CD4-positive, CD25-positive, alpha-beta regulatory T cell (primary cell): ENCODE measurements around the gene NEDD8. TPM values are rescaled to one million over a fixed set of nuclear protein-coding genes. Genes with fewer than 3 reads are reported as not detected.

Experiments used
- ATAC-seq, 2 donors: fragments of 150-1000 bp; cut with Tn5 transposase; one replicate each; pipeline ENCODE4 v1.10.0; 2021; ENCODE audit warnings: low read depth in 2 of 2, moderate number of reproducible peaks in 2 of 2, moderate library complexity in 1 of 2
- DNase-seq, 3 donors: peaks; one replicate each; pipeline versions ENCODE4 v3.0.0 to v3.0.0-alpha.2; 2012 to 2022; ENCODE audit warnings: mixed read lengths in 1 of 3
- H3K27ac ChIP-seq: one replicate; pipeline ENCODE4 v1.7.0; 2013; ENCODE audit warnings: mild to moderate bottlenecking, low read length; ENCODE audit not compliant: insufficient read depth, poor library complexity, severe bottlenecking
- H3K27me3 ChIP-seq: one replicate; pipeline ENCODE4 v1.7.0; 2013; ENCODE audit warnings: low read length; ENCODE audit not compliant: control insufficient read depth, insufficient read depth
- H3K36me3 ChIP-seq: one replicate; pipeline ENCODE4 v1.7.0; 2013; ENCODE audit warnings: mild to moderate bottlenecking, low read length, moderate library complexity; ENCODE audit not compliant: control insufficient read depth, insufficient read depth
- H3K4me1 ChIP-seq: 2 replicates; pipeline ENCODE4 v1.7.0; 2013; ENCODE audit warnings: mild to moderate bottlenecking, low read length; ENCODE audit not compliant: insufficient read depth, control insufficient read depth, poor library complexity, severe bottlenecking
- H3K4me3 ChIP-seq: one replicate; pipeline ENCODE4 v1.7.0; 2013; ENCODE audit warnings: low read depth, mild to moderate bottlenecking, low read length, moderate library complexity
- H3K9me3 ChIP-seq, 2 experiments: 1 replicate in 1 of 2; 2 replicates in 1 of 2; pipeline ENCODE4 v1.7.0; 2013; ENCODE audit warnings: low read length in 2 of 2, mild to moderate bottlenecking in 1 of 2, moderate library complexity in 1 of 2; ENCODE audit not compliant: control insufficient read depth in 2 of 2
- H3K27ac Mint-ChIP-seq, 3 donors: one replicate each; pipeline ENCODE4 v1.8.0; 2020 to 2022; ENCODE audit warnings: mild to moderate bottlenecking in 3 of 3, mixed read lengths in 3 of 3, moderate library complexity in 2 of 3
- H3K27me3 Mint-ChIP-seq: one replicate; pipeline ENCODE4 v1.8.0; 2022; ENCODE audit warnings: mild to moderate bottlenecking, mixed read lengths
- H3K36me3 Mint-ChIP-seq: one replicate; pipeline ENCODE4 v1.8.0; 2020; ENCODE audit warnings: mixed read lengths
- H3K4me1 Mint-ChIP-seq, 4 donors: one replicate each; pipeline ENCODE4 v1.8.0; 2020 to 2022; ENCODE audit warnings: mixed read lengths in 4 of 4, mild to moderate bottlenecking in 1 of 4
- H3K4me3 Mint-ChIP-seq, 4 donors: one replicate each; pipeline ENCODE4 v1.8.0; 2020 to 2022; ENCODE audit warnings: mild to moderate bottlenecking in 4 of 4, mixed read lengths in 4 of 4, moderate library complexity in 3 of 4
- H3K9me3 Mint-ChIP-seq, 7 donors: one replicate each; pipeline ENCODE4 v1.8.0; 2020 to 2022; ENCODE audit warnings: mixed read lengths in 7 of 7, mild to moderate bottlenecking in 3 of 7, moderate library complexity in 2 of 7
- polyA plus RNA-seq, 4 donors: library from polyadenylated mRNA; unstranded; fragments of 300-500 nt; fragmentation: Illumina TruSeq; gene quantifications; one replicate each; pipeline ENCODE4 v1.2.3, GENCODE V29; 2021
- total RNA-seq: library from RNA; stranded (reverse); gene quantifications from one replicate; pipeline ENCODE4 v1.2.3, GENCODE V29; 2022

The NEDD8 gene
- total and polyA plus RNA-seq, 5 donors from 2014 or later: 89.1 to 440 (median 345) TPM

DNA sequence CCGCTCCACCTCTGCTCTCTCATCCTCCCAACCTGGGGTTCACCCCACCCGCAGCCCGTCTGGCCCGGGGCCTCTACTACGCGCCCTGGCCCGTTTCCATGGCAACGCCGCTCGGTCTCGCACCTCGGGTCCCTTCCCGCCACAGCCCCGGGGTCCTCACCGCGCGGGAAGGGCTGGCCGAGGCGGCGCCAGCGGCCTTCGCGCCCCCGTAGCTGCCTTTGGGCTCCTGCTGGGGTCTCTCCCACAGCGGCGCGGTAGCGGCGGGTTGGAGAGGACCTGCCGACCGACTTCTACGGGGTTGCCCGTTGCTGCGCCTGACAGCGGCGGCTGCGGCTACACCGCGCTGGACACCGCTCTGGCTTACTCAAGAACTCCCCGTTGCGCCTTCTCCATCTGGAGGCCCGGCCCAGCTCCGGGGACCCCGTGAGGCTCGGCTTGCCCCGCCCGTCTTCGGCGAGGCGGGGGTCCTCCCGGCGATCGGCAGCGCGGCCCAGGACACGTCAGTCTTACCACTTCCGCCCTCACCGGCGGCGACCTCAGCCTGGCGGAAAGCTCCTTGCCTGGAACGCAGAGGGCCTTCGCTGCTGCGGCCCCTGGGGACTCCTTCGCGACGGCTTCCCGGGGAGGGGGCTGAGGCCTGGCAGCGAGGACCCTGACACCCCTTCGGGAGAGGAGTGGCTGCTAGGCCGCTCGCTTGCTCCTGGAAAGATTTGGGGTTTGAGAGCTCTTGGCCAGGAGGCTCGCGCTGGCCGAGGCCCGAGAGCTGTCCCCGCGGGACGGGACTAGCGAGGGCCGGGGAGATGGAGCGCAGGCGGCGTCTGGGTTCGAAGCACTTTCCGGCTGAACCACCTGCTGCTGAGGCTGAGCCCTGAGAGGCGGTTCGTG, 36.7 kb downstream of the NEDD8 start, which contains the start of gene TM9SF1:
TSS of gene TM9SF1 (minus strand) at position 256 of the 885 bp plus-strand sequence. CDS start 422 bp downstream, outside the sequence.
- Histone ChIP-seq H3K36me3 (peaks cover 12% of the 10 kb centered on the region), H3K9me3 (no peaks in the 10 kb centered on the region), H3K4me1 (peaks cover 40% of the 10 kb centered on the region), H3K27me3 (no peaks in the 10 kb centered on the region), H3K4me3 (peak within 1 kb of the TSS; percentile 79), H3K27ac (peak within 1 kb of the TSS; percentile 98)
- H3K27me3 Mint-ChIP-seq: peaks cover 13% of the 10 kb centered on the region
- peak within 1 kb of the TSS; percentile 94 to 99 (median 96) for H3K4me3 Mint-ChIP-seq
- ATAC-seq (peak; percentile 90 to 91), DNase-seq (peak; percentile 83 to 95 (median 92))
- peak within 1 kb of the TSS; percentile 98 for H3K27ac Mint-ChIP-seq
- no peaks in the 10 kb centered on the region for H3K9me3 Mint-ChIP-seq
- peaks cover 27 to 75% (median 44%) of the 10 kb centered on the region in 4 donors for H3K4me1 Mint-ChIP-seq
- peaks cover 17% of the 10 kb centered on the region for H3K36me3 Mint-ChIP-seq

DNA sequence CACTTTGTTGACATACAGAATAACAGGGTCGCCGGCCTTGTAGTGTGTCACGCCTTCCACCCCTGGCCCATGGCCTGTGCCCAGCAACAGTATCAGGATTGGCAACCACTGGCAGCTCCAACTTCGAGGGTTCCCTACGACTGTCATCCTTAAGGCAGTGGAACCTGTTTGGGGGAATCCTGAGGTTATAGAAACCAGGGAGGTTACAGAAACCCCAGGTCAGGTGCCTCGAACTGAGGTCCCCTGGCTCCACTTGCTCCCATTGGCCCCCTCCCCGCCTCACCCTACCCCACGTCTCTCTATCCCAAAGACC, 37.3 kb downstream of the NEDD8 start:
- Histone ChIP-seq H3K4me1 (peaks cover 40% of the 10 kb centered on the region), H3K9me3 (no peaks in the 10 kb centered on the region), H3K27me3 (no peaks in the 10 kb centered on the region), H3K36me3 (peaks cover 12% of the 10 kb centered on the region), H3K27ac (peak overlapping the region; percentile 98), H3K4me3 (peak overlapping the region; percentile 68)
- peak overlapping the region; percentile 94 to 99 (median 96) for H3K4me3 Mint-ChIP-seq
- peaks cover 17% of the 10 kb centered on the region for H3K36me3 Mint-ChIP-seq
- no peaks in the 10 kb centered on the region for H3K9me3 Mint-ChIP-seq
- ATAC-seq (no peak), DNase-seq (no peak)
- peaks cover 13% of the 10 kb centered on the region for H3K27me3 Mint-ChIP-seq
- peaks cover 27 to 73% (median 44%) of the 10 kb centered on the region in 4 donors for H3K4me1 Mint-ChIP-seq
- peak overlapping the region; percentile 94 to 98 (median 98) for H3K27ac Mint-ChIP-seq

DNA sequence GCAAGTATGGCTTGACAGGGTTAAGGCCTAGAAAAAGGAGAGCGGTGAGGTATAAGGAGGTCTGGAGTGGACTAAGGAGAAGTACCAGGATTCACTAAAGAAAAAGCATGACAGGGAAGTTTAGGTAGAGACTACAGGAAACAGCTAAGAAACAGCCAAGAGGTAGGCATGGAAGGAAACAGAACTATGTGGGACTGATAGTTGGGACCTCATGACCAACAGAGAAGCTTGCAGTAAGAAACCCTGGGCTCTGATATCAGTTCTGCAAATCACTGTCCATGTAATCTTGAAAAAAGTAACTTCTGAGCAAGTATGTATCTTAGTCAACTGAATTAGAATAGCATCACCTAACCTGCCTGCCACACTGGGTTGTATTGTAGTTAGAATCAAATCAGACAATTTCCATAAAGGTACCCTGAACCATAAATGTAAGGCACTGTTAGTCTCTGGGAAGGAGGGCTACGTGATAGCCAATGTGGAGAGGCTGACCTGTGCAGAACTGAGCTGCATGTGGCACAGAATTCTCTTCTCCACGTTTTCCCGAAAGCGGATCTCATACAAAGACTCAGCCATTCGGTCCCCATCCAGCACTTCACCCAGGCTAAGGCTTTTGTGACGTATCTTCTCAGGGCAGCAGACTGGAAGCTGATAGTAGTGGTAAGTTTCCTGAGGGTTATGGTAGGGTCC, 37.8 kb downstream of the NEDD8 start:
- Histone ChIP-seq H3K4me1 (peaks cover 40% of the 10 kb centered on the region), H3K27ac (peak overlapping the region; percentile 98), H3K36me3 (peaks cover 12% of the 10 kb centered on the region), H3K27me3 (no peaks in the 10 kb centered on the region), H3K4me3 (peak overlapping the region; percentile 68), H3K9me3 (no peaks in the 10 kb centered on the region)
- DNase-seq (no peak), ATAC-seq (no peak)
- Mint-ChIP-seq H3K9me3 (no peaks in the 10 kb centered on the region), H3K4me1 (peaks cover 29 to 72% (median 45%) of the 10 kb centered on the region in 4 donors), H3K27me3 (peaks cover 13% of the 10 kb centered on the region), H3K4me3 (peak overlapping the region; percentile 94 to 99 (median 96)), H3K36me3 (peaks cover 16% of the 10 kb centered on the region), H3K27ac (peak overlapping the region; percentile 98 to 99 (median 98))

DNA sequence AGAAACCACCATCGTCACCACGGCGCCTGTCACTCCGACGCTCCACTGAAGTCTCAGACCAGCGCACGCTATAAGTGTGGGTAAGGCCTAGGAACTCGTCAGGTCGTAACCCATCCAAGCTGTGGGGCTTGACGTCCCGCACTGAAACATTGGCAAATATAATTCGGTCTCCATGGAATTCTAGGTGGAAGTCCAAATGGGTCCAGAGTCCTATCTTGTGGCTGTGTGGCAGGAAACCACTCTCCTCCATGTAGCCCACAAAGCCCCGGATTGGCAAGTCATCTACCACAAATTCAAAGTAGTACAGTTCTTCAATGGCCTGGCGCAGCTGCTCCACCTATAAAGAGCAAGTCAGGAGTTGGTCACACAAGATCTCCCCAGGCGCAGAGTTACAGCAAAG, 39.2 kb downstream of the NEDD8 start:
- Histone ChIP-seq H3K27ac (no peak overlapping the region), H3K36me3 (peaks cover 12% of the 10 kb centered on the region), H3K9me3 (no peaks in the 10 kb centered on the region), H3K27me3 (no peaks in the 10 kb centered on the region), H3K4me3 (no peak overlapping the region), H3K4me1 (peaks cover 41% of the 10 kb centered on the region)
- peak overlapping the region in 3 of 4 donors; percentile 53 to 86 (median 81) for H3K4me3 Mint-ChIP-seq
- H3K36me3 Mint-ChIP-seq: peaks cover 9% of the 10 kb centered on the region
- ATAC-seq: no peak
- no peak for DNase-seq
- H3K27me3 Mint-ChIP-seq: peaks cover 15% of the 10 kb centered on the region
- H3K4me1 Mint-ChIP-seq: peaks cover 28 to 70% (median 44%) of the 10 kb centered on the region in 4 donors
- no peaks in the 10 kb centered on the region for H3K9me3 Mint-ChIP-seq
- peak overlapping the region; percentile 18 to 57 (median 29) for H3K27ac Mint-ChIP-seq

DNA sequence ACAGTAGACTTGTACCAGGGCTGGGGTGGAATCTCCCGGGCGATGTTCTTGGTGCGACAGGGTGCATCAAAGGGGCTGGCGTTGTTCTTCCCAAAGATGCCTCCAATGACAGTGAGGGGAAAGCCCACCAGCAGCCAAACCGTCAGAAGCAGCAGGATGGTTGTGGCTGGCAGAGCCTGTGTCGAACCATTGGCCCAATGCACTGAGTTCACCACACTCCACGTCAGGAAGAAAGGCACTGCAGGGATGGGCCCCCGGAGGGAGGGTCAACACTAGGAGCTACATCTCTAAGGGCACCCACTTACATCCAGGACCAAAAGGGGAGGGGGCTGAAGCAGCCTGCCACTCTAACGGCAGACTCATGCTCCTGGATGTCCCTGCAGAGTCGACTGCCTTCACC, 41.8 kb downstream of the NEDD8 start:
- no peak for DNase-seq
- ATAC-seq: no peak
- Mint-ChIP-seq H3K9me3 (no peaks in the 10 kb centered on the region), H3K27ac (peak overlapping the region in 1 of 3 donors; percentile 92), H3K27me3 (peaks cover 11% of the 10 kb centered on the region), H3K4me3 (peak overlapping the region in 1 of 4 donors; percentile 46), H3K36me3 (peaks cover 9% of the 10 kb centered on the region), H3K4me1 (peaks cover 22 to 62% (median 37%) of the 10 kb centered on the region in 4 donors)
- Histone ChIP-seq H3K36me3 (peaks cover 24% of the 10 kb centered on the region), H3K4me3 (no peak overlapping the region), H3K9me3 (no peaks in the 10 kb centered on the region), H3K27me3 (no peaks in the 10 kb centered on the region), H3K27ac (no peak overlapping the region), H3K4me1 (peaks cover 31% of the 10 kb centered on the region)

DNA sequence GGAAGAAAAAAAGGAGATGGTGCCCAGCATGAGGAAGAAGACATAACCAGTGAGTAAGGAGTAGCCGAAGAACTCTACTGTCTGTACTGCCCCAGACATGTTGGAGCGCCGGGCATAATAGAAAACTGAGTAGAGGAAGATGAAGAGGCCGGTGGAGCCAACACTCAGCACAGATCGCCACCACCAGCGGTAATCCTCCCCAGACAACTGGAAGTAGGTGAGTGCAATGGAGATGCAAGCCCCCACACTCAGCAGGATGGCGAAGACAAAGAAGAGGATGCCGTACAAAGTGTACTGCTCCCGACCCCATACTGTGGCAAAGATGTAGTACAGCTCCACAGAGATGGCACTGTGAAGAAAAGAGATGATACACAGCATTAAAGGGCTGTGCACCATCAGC, 42.7 kb downstream of the NEDD8 start:
- Histone ChIP-seq H3K9me3 (no peaks in the 10 kb centered on the region), H3K4me3 (no peak overlapping the region), H3K27me3 (no peaks in the 10 kb centered on the region), H3K27ac (peak overlapping the region; percentile 79), H3K4me1 (peaks cover 24% of the 10 kb centered on the region), H3K36me3 (peaks cover 32% of the 10 kb centered on the region)
- H3K4me1 Mint-ChIP-seq: peaks cover 22 to 55% (median 32%) of the 10 kb centered on the region in 4 donors
- peaks cover 5% of the 10 kb centered on the region for H3K27me3 Mint-ChIP-seq
- peak overlapping the region; percentile 53 to 95 (median 92) for H3K27ac Mint-ChIP-seq
- ATAC-seq: no peak
- peaks cover 9% of the 10 kb centered on the region for H3K36me3 Mint-ChIP-seq
- H3K4me3 Mint-ChIP-seq: peak overlapping the region in 2 of 4 donors; percentile 95 to 98
- DNase-seq: no peak
- H3K9me3 Mint-ChIP-seq: no peaks in the 10 kb centered on the region

DNA sequence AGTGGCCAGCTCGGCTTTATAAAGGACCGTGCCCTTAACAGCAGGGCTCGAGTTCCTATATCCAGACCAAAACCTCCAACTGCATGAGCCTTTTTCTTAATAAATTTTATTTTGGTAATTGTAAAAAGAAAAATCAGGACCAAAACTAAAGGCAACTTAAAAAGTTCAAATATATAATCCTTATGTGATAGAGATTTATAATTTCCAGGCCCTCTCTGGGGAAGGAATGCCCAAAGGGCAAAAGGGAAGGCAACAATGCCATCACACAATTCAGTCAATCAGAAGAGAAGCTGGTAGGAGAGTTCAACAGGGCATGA, 43.1 kb downstream of the NEDD8 start:
- H3K27ac Mint-ChIP-seq: peak overlapping the region; percentile 88 to 95 (median 92)
- DNase-seq (no peak), ATAC-seq (no peak)
- H3K4me1 Mint-ChIP-seq: peaks cover 22 to 51% (median 28%) of the 10 kb centered on the region in 4 donors
- Histone ChIP-seq H3K9me3 (no peaks in the 10 kb centered on the region), H3K4me3 (peak overlapping the region; percentile 13), H3K27me3 (no peaks in the 10 kb centered on the region), H3K4me1 (peaks cover 20% of the 10 kb centered on the region), H3K27ac (peak overlapping the region; percentile 79), H3K36me3 (peaks cover 36% of the 10 kb centered on the region)
- H3K36me3 Mint-ChIP-seq: peaks cover 9% of the 10 kb centered on the region
- peak overlapping the region; percentile 90 to 98 (median 94) for H3K4me3 Mint-ChIP-seq
- peaks cover 5% of the 10 kb centered on the region for H3K27me3 Mint-ChIP-seq
- no peaks in the 10 kb centered on the region for H3K9me3 Mint-ChIP-seq
